H9 (cell line): Measurements from ENCODE around the gene ITGA8. TPM values are rescaled to one million over a fixed set of nuclear protein-coding genes. Genes with fewer than 3 reads are reported as not detected.
"Not testable (repeated sequence)": the region's sequence is repeated elsewhere in the genome, so short reads cannot be mapped to it uniquely, and the experiment has no call there.

ENCODE experiments used
- DNase-seq: peaks from one replicate; pipeline ENCODE4 v3.0.0-alpha.2; 2017
- H2AFZ ChIP-seq: one replicate; pipeline ENCODE4 v1.6.1; 2013; ENCODE audit warnings: mild to moderate bottlenecking, low read length, control low read depth, moderate library complexity
- H2AK5ac ChIP-seq: 2 replicates; pipeline ENCODE4 v1.6.1; 2013; ENCODE audit warnings: low read length, control low read depth, mixed read lengths; ENCODE audit not compliant: insufficient read length
- H2BK120ac ChIP-seq: one replicate; pipeline ENCODE4 v1.6.1; 2013; ENCODE audit warnings: low read depth, mild to moderate bottlenecking, low read length, control low read depth, inconsistent platforms; ENCODE audit not compliant: poor library complexity, severe bottlenecking
- H2BK12ac ChIP-seq: 2 replicates; pipeline ENCODE4 v1.6.1; 2013; ENCODE audit warnings: low read length, control low read depth, mixed read lengths, low read depth; ENCODE audit not compliant: insufficient read length
- H2BK15ac ChIP-seq: 2 replicates; pipeline ENCODE4 v1.6.1; 2013; ENCODE audit warnings: low read depth, low read length, control low read depth
- H2BK20ac ChIP-seq: one replicate; pipeline ENCODE4 v1.6.1; 2013; ENCODE audit warnings: low read depth, mild to moderate bottlenecking, low read length, control low read depth, inconsistent platforms; ENCODE audit not compliant: poor library complexity, severe bottlenecking
- H2BK5ac ChIP-seq: 2 replicates; pipeline ENCODE4 v1.6.1; 2013; ENCODE audit warnings: low read length, control low read depth, mixed read lengths; ENCODE audit not compliant: insufficient read length
- H3K14ac ChIP-seq: 2 replicates; pipeline ENCODE4 v1.6.1; 2013; ENCODE audit warnings: low read length, control low read depth; ENCODE audit not compliant: insufficient read depth
- H3K18ac ChIP-seq: 2 replicates; pipeline ENCODE4 v1.6.1; 2013; ENCODE audit warnings: low read depth, mild to moderate bottlenecking, mixed read lengths, low read length, control low read depth; ENCODE audit not compliant: insufficient read length
- H3K23ac ChIP-seq: 2 replicates; pipeline ENCODE4 v1.6.1; 2013; ENCODE audit warnings: low read length, control low read depth, mixed read lengths, low read depth; ENCODE audit not compliant: insufficient read length
- H3K23me2 ChIP-seq: 2 replicates; pipeline ENCODE4 v1.6.1; 2013; ENCODE audit warnings: low read depth, mild to moderate bottlenecking, mixed read lengths, low read length, control low read depth; ENCODE audit not compliant: insufficient read length, poor library complexity, severe bottlenecking
- H3K27ac ChIP-seq: 2 replicates; pipeline ENCODE4 v1.5.1; 2013; ENCODE audit warnings: low read length, control low read depth, mixed read lengths, low read depth; ENCODE audit not compliant: insufficient read length
- H3K27me3 ChIP-seq: 2 replicates; pipeline ENCODE4 v1.6.1; 2013; ENCODE audit warnings: low read length, control low read depth, inconsistent platforms; ENCODE audit not compliant: insufficient read depth
- H3K4ac ChIP-seq: 2 replicates; pipeline ENCODE4 v1.6.1; 2013; ENCODE audit warnings: low read depth, mild to moderate bottlenecking, control low read depth, inconsistent platforms, low read length, moderate library complexity
- H3K4me1 ChIP-seq: 2 replicates; pipeline ENCODE4 v1.6.1; 2013; ENCODE audit warnings: low read length, control low read depth, inconsistent platforms; ENCODE audit not compliant: insufficient read depth
- H3K4me2 ChIP-seq: 2 replicates; pipeline ENCODE4 v1.6.1; 2013; ENCODE audit warnings: low read length, control low read depth, mixed read lengths; ENCODE audit not compliant: insufficient read length, insufficient read depth
- H3K56ac ChIP-seq: 2 replicates; pipeline ENCODE4 v1.6.1; 2013; ENCODE audit warnings: low read depth, mild to moderate bottlenecking, mixed read lengths, low read length, control low read depth; ENCODE audit not compliant: insufficient read length
- H3K79me1 ChIP-seq: 2 replicates; pipeline ENCODE4 v1.6.1; 2013; ENCODE audit warnings: low read depth, mild to moderate bottlenecking, moderate library complexity, low read length, control low read depth, inconsistent platforms; ENCODE audit not compliant: insufficient read depth, poor library complexity, severe bottlenecking
- H3K79me2 ChIP-seq: 2 replicates; pipeline ENCODE4 v1.6.1; 2013; ENCODE audit warnings: low read length, control low read depth, inconsistent platforms; ENCODE audit not compliant: insufficient read depth
- H3K9ac ChIP-seq: 2 replicates; pipeline ENCODE4 v1.6.1; 2013; ENCODE audit warnings: low read length, control low read depth, mixed read lengths; ENCODE audit not compliant: insufficient read length; ENCODE audit errors: extremely low read depth
- H3K9me3 ChIP-seq: one replicate; pipeline ENCODE4 v1.6.1; 2013; ENCODE audit warnings: low read depth, low read length, inconsistent platforms; ENCODE audit not compliant: control insufficient read depth
- H3T11ph ChIP-seq: one replicate; pipeline ENCODE4 v1.6.1; 2013; ENCODE audit warnings: mild to moderate bottlenecking, low read length, control low read depth, inconsistent platforms
- H4K20me1 ChIP-seq: one replicate; pipeline ENCODE4 v1.6.1; 2013; ENCODE audit not compliant: control insufficient read depth, insufficient read length, insufficient read depth
- H4K5ac ChIP-seq: 2 replicates; pipeline ENCODE4 v1.6.1; 2013; ENCODE audit warnings: low read depth, mild to moderate bottlenecking, mixed read lengths, low read length, control low read depth; ENCODE audit not compliant: insufficient read length
- H4K8ac ChIP-seq: replicated peaks from 2 replicates; pipeline ENCODE4 v1.6.1; 2013; ENCODE audit warnings: low read length, control low read depth, mixed read lengths, low read depth; ENCODE audit not compliant: insufficient read length
- H4K91ac ChIP-seq: 2 replicates; pipeline ENCODE4 v1.6.1; 2013; ENCODE audit warnings: low read depth, mild to moderate bottlenecking, moderate library complexity, mixed read lengths, low read length, control low read depth; ENCODE audit not compliant: insufficient read length
- H3K27ac Mint-ChIP-seq, 3 experiments: 2 replicates in 2 of 3; 3 replicates in 1 of 3; pipeline ENCODE4 v1.8.0; 2020 to 2021; ENCODE audit warnings: mixed read lengths in 3 of 3, mild to moderate bottlenecking in 1 of 3, moderate library complexity in 1 of 3
- H3K27me3 Mint-ChIP-seq: 2 replicates; pipeline ENCODE4 v1.8.0; 2021; ENCODE audit warnings: low read depth, mild to moderate bottlenecking, moderate library complexity, mixed read lengths
- H3K36me3 Mint-ChIP-seq, 3 experiments: 2 replicates in 2 of 3; 3 replicates in 1 of 3; pipeline ENCODE4 v1.8.0; 2020 to 2021; ENCODE audit warnings: low read depth in 3 of 3, mixed read lengths in 3 of 3; ENCODE audit not compliant: insufficient read depth in 1 of 3
- H3K4me1 Mint-ChIP-seq, 2 experiments: 2 replicates each; pipeline ENCODE4 v1.8.0; 2020; ENCODE audit warnings: mixed read lengths in 2 of 2
- H3K4me3 Mint-ChIP-seq, 2 experiments: 2 replicates in 1 of 2; 3 replicates in 1 of 2; pipeline ENCODE4 v1.8.0; 2020 to 2021; ENCODE audit warnings: mild to moderate bottlenecking in 2 of 2, mixed read lengths in 2 of 2, moderate library complexity in 1 of 2
- H3K9me3 Mint-ChIP-seq, 2 experiments: 2 replicates in 1 of 2; 3 replicates in 1 of 2; pipeline ENCODE4 v1.8.0; 2020; ENCODE audit warnings: mild to moderate bottlenecking in 2 of 2, mixed read lengths in 2 of 2, moderate library complexity in 1 of 2
- WGBS: extraction: QIAGEN DNeasy Blood & Tissue Kit; methylation state at CpG from one replicate; pipeline ENCODE4 v1.1.7; 2013; ENCODE audit warnings: missing lambda C conversion rate, low lambda C conversion rate, mixed read lengths; ENCODE audit not compliant: insufficient read length; ENCODE audit errors: extremely low coverage; 5-methylcytosine and 5-hydroxymethylcytosine counted together
- total RNA-seq: library from RNA; stranded (reverse); gene quantifications from 2 replicates; pipeline ENCODE4 v1.2.1, GENCODE V29; 2021
- TF ChIP-seq, protein P1 (sequence below): fragments of 200-600 bp; sonication (generic); conservative IDR thresholded peaks from 3 replicates; pipeline ENCODE4 v1.8.0; 2021; ENCODE audit warnings: antibody characterized with exemption, mild to moderate bottlenecking

ITGA8 gene
- total RNA-seq, 1 experiment from 2014 or later: not detected

DNA sequence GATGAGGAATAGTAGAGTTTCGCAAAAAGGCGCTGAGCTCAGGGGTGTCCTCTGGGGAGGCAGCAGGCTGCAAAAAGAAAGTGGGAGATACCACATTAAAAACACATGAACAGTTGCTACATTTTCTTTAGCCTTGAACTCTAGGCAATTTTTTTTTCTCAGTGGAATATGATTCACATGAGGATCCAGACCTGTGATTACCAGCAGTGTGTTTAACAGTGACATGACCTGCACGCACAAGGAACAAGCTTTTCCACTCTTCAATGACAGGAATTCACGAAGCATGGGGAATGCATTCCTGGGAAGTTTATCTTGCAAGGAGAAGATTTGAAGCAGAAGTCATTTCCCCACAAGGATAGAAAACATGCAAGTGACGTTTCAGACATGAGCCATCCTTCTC lies 161.6 kb downstream of the ITGA8 start:
- WGBS: no CpG with 5 or more reads among the region's 5 CpGs
- H3K4me3 Mint-ChIP-seq: no peak overlapping the region
- Histone ChIP-seq H3K4ac (no peak overlapping the region), H3K4me2 (no peak overlapping the region), H4K5ac (no peak overlapping the region), H2BK20ac (no peak overlapping the region), H3K18ac (no peak overlapping the region), H3K79me1 (no peaks in the 10 kb centered on the region), H3K9me3 (no peaks in the 10 kb centered on the region), H2BK12ac (no peak overlapping the region), H3K14ac (no peak overlapping the region), H2BK120ac (no peak overlapping the region), H2AK5ac (no peak overlapping the region), H2AFZ (no peak overlapping the region), H3K23me2 (no peaks in the 10 kb centered on the region), H3K23ac (no peak overlapping the region), H4K20me1 (no peaks in the 10 kb centered on the region), H2BK5ac (no peak overlapping the region), H3T11ph (no peak overlapping the region), H3K9ac (no peak overlapping the region), H3K27ac (no peak overlapping the region), H3K79me2 (no peaks in the 10 kb centered on the region), H3K4me1 (no peaks in the 10 kb centered on the region), H4K8ac (no peak overlapping the region), H2BK15ac (no peak overlapping the region), H4K91ac (no peak overlapping the region), H3K56ac (no peak overlapping the region), H3K27me3 (no peaks in the 10 kb centered on the region)
- H3K9me3 Mint-ChIP-seq: no peaks in the 10 kb centered on the region
- H3K36me3 Mint-ChIP-seq: no peaks in the 10 kb centered on the region
- no peak for DNase-seq
- TF ChIP-seq, protein P1, sequence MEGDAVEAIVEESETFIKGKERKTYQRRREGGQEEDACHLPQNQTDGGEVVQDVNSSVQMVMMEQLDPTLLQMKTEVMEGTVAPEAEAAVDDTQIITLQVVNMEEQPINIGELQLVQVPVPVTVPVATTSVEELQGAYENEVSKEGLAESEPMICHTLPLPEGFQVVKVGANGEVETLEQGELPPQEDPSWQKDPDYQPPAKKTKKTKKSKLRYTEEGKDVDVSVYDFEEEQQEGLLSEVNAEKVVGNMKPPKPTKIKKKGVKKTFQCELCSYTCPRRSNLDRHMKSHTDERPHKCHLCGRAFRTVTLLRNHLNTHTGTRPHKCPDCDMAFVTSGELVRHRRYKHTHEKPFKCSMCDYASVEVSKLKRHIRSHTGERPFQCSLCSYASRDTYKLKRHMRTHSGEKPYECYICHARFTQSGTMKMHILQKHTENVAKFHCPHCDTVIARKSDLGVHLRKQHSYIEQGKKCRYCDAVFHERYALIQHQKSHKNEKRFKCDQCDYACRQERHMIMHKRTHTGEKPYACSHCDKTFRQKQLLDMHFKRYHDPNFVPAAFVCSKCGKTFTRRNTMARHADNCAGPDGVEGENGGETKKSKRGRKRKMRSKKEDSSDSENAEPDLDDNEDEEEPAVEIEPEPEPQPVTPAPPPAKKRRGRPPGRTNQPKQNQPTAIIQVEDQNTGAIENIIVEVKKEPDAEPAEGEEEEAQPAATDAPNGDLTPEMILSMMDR: no peak
- no peak overlapping the region; a peak in 1 of 7 replicates for H3K27ac Mint-ChIP-seq
- H3K27me3 Mint-ChIP-seq: peaks cover 10% of the 10 kb centered on the region
- no peaks in the 10 kb centered on the region for H3K4me1 Mint-ChIP-seq

DNA sequence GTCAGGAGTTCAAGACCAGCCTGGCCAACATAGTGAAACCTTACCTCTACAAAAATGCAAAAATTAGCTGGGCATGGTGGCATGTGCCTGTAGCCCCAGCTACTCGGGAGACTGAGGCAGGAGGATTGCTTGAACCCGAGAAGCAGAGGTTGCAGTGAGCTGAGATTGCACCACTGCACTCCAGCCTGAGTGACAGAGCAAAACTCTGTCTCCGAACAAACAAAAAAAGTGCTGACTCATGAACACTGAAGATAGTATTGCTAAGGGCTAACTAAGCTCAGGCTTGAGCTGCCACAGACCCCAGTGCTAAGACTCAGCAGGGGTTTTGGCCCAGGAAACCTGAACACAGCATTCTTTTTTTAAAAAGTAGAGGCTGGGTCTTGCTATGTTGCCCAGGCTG lies 162.6 kb downstream of the ITGA8 start:
- not testable (repeated sequence) for H4K91ac ChIP-seq, H3K79me1 ChIP-seq

More for the DNA sequence above, 162.6 kb downstream of the ITGA8 start:
- not testable (repeated sequence) for H3T11ph ChIP-seq, H4K8ac ChIP-seq, H3K4me3 Mint-ChIP-seq, H3K27ac Mint-ChIP-seq, H3K14ac ChIP-seq, DNase-seq, H4K20me1 ChIP-seq, H3K18ac ChIP-seq, H3K23ac ChIP-seq, H2AFZ ChIP-seq, H3K56ac ChIP-seq, H2BK12ac ChIP-seq, H3K9me3 Mint-ChIP-seq, H2BK20ac ChIP-seq, H3K23me2 ChIP-seq, H3K36me3 Mint-ChIP-seq, H2AK5ac ChIP-seq, H3K27ac ChIP-seq, H3K27me3 Mint-ChIP-seq, H3K27me3 ChIP-seq, H3K4me1 ChIP-seq, H2BK5ac ChIP-seq, H3K4ac ChIP-seq, H3K9ac ChIP-seq, H3K79me2 ChIP-seq, H2BK15ac ChIP-seq, H3K9me3 ChIP-seq, H2BK120ac ChIP-seq, H4K5ac ChIP-seq, H3K4me1 Mint-ChIP-seq, H3K4me2 ChIP-seq
- WGBS: no CpG with 5 or more reads among the region's 3 CpGs
